Mesenteric fat pad (tissue), 1 donor: ENCODE results near the gene ZNF670. TPM values are rescaled to one million over a fixed set of nuclear protein-coding genes. Genes with fewer than 3 reads are reported as not detected.
"Not testable (repeated sequence)": the region's sequence is repeated elsewhere in the genome, so short reads cannot be mapped to it uniquely, and the experiment has no call there.

Experiments
- DNase-seq: peaks from one replicate; pipeline ENCODE4 v3.0.0-alpha.2; 2020; ENCODE audit warnings: low spot score
- total RNA-seq: library from RNA; stranded (reverse); fragmentation: NEBNext Ultra II Directional; extraction: Animal tissue kit (Norgen Biotek cat#: 25700); gene quantifications from one replicate; pipeline ENCODE4 v1.2.1, GENCODE V29; 2021
- donor health status: DM: yes; HTN: yes; CAD: no.

ZNF670 gene
- total RNA-seq, 1 donor from 2014 or later: 2.8 TPM

DNA sequence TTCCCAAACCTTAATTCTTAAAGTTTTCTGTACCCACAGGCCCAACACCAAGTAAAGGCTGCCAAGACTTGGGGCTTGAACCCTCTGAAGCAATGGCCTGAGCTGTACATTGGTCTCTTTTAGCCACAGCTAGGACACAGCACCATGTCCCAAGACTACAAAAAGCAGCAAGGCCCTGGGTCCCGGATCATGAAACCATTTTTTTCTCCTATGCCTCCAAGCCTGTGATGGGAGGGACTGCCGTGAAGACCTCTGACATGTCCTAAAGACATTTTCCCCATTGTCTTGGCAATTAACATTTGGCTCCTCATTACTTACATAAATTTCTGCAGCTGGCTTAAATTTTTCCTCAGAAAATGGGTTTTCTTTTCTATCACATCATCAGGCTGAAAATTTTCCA lies 30.9 kb downstream of the ZNF670 start:
- no peak for DNase-seq

DNA sequence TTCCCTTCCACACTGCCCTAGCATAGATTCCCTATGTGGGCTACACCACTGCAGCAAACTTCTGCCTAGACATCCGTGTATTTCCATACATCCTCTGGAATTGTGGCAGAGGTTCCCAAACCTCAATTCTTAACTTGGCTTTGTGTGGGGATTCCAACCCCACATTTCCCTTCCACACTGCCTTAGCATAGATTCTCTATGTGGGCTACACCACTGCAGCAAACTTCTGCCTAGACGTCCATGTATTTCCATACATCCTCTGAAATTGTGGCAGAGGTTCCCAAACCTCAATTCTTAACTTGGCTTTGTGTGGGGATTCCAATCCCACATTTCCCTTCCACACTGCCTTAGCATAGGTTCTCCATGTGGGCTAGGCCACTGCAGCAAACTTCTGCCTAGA lies 31.4 kb downstream of the ZNF670 start:
- no peak for DNase-seq

DNA sequence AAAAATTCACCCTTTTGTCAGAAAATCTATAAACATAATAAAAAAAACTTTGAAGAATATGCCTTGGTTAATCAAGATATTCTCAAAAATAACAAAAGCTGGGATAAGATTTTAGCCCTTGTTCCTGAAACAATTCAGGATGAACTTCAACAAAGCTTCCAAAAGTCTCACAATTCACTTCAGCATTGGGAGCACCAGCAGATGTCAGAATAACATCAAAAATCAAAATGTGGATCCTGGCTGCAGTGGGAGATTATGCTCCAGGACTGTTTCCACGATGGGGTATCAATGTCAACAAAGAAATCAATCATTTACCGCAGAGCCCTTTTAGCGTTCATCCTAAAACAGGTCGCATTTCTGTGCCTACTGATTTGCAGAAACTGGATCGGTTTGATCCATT lies 35.2 kb downstream of the ZNF670 start:
- DNase-seq: no peak

DNA sequence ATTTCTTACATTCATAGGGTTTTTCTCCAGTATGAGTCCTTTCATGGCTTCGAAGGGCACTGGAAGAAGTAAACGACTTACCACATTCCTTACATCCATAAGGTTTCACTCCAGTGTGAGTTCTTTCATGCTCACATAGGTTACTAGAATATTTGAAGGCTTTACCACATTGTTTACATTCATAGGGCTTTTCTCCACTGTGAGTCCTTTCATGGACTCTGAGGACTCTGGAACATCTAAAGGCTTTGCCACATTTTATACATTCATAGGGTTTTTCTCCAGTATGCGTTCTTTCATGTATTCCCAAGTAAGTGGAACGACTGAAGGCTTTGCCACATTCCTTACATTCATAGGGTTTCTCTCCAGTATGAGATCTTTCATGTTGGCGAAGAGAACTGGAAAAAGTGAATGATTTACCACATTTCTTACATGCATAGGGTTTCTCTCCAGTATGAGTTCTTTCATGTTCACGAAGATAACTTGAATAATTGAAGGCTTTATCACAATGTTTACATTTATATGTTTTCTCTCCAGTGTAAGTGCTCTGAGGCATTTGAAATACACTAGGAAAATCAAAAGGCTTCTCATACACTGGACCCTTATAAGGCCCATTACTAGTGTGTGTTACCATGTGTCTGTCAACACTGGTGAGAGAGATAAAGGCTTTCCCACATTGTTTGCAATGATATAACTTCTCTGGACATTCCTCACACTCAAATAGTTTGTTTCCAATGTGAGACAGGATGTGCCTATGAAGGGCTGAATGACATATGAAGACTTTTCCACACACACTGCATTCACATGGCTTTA lies 40.9 kb downstream of the ZNF670 start:
- no peak for DNase-seq

DNA sequence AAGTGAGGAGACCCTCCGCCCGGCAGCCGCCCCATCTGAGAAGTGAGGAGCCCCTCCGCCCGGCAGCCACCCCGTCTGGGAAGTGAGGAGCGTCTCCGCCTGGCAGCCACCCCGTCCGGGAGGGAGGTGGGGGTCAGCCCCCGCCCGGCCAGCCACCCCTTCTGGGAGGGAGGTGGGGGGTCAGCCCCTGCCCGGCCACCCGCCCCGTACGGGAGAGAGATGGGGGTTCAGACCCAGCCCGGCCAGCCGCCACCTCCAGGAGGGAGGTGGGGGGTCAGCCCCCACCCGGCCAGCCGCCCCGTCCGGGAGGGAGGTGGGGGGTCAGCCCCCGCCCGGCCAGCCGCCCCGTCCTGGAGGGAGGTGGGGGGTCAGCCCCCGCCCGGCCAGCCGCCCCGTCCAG lies 46.3 kb downstream of the ZNF670 start:
- not testable (repeated sequence) for DNase-seq

Other genes with a start within 250 kb of the ZNF670 start
- gene AHCTF1, start 146.9 kb downstream of the ZNF670 start, total RNA-seq: 38.8 TPM
- gene ZNF695, start 70.8 kb downstream of the ZNF670 start, total RNA-seq: not detected
- 7.7 TPM for gene ZNF669, start 25.5 kb upstream of the ZNF670 start, total RNA-seq
- gene ZNF124, start 93.2 kb upstream of the ZNF670 start, total RNA-seq: 17.7 TPM
- gene VN1R5, start 177.3 kb upstream of the ZNF670 start, total RNA-seq: not detected